ENCODE results near the gene SEC22A. TPM values are rescaled to one million over a fixed set of nuclear protein-coding genes. Genes with fewer than 3 reads are reported as not detected.

The SEC22A gene
- total and polyA plus RNA-seq, 2 donors (not counting 1 experiment from before 2014, with no cell fraction given): 15.6 to 19.3 TPM

DNA sequence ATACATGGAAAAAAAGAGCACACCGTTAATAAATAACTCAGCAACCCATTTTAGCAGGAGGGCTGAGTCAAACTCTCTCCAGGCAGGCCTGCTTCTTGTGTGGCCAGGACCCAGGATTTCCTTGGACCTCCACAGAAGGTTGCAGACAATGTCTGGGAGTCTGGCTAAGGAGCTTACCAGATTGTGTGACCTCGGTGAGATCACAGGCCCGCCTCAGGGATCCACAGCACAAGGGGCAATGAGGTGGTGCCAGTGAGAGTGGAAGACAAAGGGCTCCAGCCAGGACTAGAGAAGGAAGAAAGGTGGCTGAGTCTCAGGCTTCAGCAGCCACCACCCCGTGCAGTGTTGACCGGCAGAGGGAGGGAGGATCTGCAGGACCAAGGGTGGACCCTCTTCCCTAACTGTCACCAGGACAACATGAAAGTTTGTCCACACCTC, 32.2 kb upstream of the SEC22A start:
- peaks cover 0 to 3% (median 0%) of the 10 kb centered on the region in 3 donors for H3K9me3 ChIP-seq (ENCODE audit: control extremely low read depth in 1 of 3, control insufficient read depth in 2 of 3, insufficient read depth in 1 of 3, low read length in 2 of 3)
- no peak for ATAC-seq (ENCODE audit: low read depth)
- no peaks in the 10 kb centered on the region for H3K79me2 ChIP-seq (ENCODE audit: control insufficient read depth, insufficient read depth, low read length)
- whole genome bisulfite sequencing (ENCODE audit: insufficient coverage): 96% methylated on average over 3 of the region's 5 CpGs
- no peak overlapping the region for H3K27ac Mint-ChIP-seq
- no peak overlapping the region for H3K4me3 ChIP-seq (ENCODE audit: control extremely low read depth in 1 of 5, extremely low read depth in 1 of 5, insufficient read depth in 1 of 5, low read depth in 2 of 5, low read length in 4 of 5)
- H2AFZ ChIP-seq (ENCODE audit: insufficient read depth, low read depth, low read length, poor library complexity, severe bottlenecking): no peak overlapping the region
- ChIA-PET CTCF (no interaction called here), POLR2A (no interaction called here)
- H3K9ac ChIP-seq (ENCODE audit: low read length): no peak overlapping the region
- no peaks in the 10 kb centered on the region for H3K4me1 ChIP-seq (ENCODE audit: control insufficient read depth in 2 of 2, insufficient read depth in 2 of 2, low read length in 2 of 2)
- TF ChIP-seq EZH2 (IDR thresholded peaks at IDR 0.05; ENCODE audit: borderline replicate concordance, insufficient read depth, low read depth, low read length, poor library complexity, severe bottlenecking): no peak
- TF ChIP-seq, protein P1, sequence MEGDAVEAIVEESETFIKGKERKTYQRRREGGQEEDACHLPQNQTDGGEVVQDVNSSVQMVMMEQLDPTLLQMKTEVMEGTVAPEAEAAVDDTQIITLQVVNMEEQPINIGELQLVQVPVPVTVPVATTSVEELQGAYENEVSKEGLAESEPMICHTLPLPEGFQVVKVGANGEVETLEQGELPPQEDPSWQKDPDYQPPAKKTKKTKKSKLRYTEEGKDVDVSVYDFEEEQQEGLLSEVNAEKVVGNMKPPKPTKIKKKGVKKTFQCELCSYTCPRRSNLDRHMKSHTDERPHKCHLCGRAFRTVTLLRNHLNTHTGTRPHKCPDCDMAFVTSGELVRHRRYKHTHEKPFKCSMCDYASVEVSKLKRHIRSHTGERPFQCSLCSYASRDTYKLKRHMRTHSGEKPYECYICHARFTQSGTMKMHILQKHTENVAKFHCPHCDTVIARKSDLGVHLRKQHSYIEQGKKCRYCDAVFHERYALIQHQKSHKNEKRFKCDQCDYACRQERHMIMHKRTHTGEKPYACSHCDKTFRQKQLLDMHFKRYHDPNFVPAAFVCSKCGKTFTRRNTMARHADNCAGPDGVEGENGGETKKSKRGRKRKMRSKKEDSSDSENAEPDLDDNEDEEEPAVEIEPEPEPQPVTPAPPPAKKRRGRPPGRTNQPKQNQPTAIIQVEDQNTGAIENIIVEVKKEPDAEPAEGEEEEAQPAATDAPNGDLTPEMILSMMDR (IDR thresholded peaks at IDR 0.05): no peak
- H3K27me3 Mint-ChIP-seq: no peaks in the 10 kb centered on the region
- intact Hi-C loops (cut with micrococcal nuclease): no loop called here
- H3K4me1 Mint-ChIP-seq: no peaks in the 10 kb centered on the region
- no peaks in the 10 kb centered on the region for H3K27me3 ChIP-seq (replicated peaks in 1 of 4; ENCODE audit: control extremely low read depth in 1 of 4, control insufficient read depth in 3 of 4, insufficient read depth in 4 of 4, low read length in 3 of 4)
- H3K4me2 ChIP-seq (replicated peaks; ENCODE audit: low read depth, low read length, poor library complexity, severe bottlenecking): no peak overlapping the region
- H3K9me3 Mint-ChIP-seq (ENCODE audit: insufficient read depth): peaks cover 3% of the 10 kb centered on the region
- no peak for DNase-seq
- peaks cover 0 to 1% of the 10 kb centered on the region in 2 experiments for H3K36me3 ChIP-seq (replicated peaks in 1 of 2; ENCODE audit: control extremely low read depth in 1 of 2, control insufficient read depth in 1 of 2, extremely low read depth in 1 of 2, insufficient read depth in 2 of 2, low read length in 1 of 2)
- H3K4me3 Mint-ChIP-seq: no peak overlapping the region
- no peaks in the 10 kb centered on the region for H4K20me1 ChIP-seq (ENCODE audit: control insufficient read depth, insufficient read depth, low read length, poor library complexity, severe bottlenecking)
- H3K27ac ChIP-seq (ENCODE audit: low read length in 2 of 2): no peak overlapping the region

DNA sequence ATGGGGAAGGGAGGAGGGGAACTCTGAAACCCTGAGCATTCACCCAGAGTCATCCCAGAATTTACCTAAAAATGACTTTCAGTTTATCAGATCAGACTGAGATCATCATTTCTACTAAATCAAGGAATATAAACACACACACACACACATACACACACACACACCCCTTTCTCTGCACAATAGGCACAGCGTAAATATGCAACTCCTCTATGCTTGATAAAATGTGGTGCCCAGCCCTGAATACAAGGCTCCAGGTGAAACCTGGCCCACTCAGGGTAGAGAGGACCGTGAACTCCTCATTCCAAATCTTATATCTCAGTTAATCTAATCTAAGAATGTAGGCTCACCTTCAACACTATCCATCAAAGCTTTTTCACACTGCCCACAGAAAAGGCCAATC, 31.8 kb upstream of the SEC22A start:
- intact Hi-C loops (cut with micrococcal nuclease): no loop called here
- H3K27me3 Mint-ChIP-seq: no peaks in the 10 kb centered on the region
- no peaks in the 10 kb centered on the region for H3K36me3 ChIP-seq (replicated peaks in 1 of 2; ENCODE audit: control extremely low read depth in 1 of 2, control insufficient read depth in 1 of 2, extremely low read depth in 1 of 2, insufficient read depth in 2 of 2, low read length in 1 of 2)
- no peaks in the 10 kb centered on the region for H3K27me3 ChIP-seq (replicated peaks in 1 of 4; ENCODE audit: control extremely low read depth in 1 of 4, control insufficient read depth in 3 of 4, insufficient read depth in 4 of 4, low read length in 3 of 4)
- ATAC-seq (ENCODE audit: low read depth) (no peak), DNase-seq (no peak)
- no peak overlapping the region for H3K4me2 ChIP-seq (replicated peaks; ENCODE audit: low read depth, low read length, poor library complexity, severe bottlenecking)
- POLR2A ChIA-PET: no interaction called here
- TF ChIP-seq EZH2 (IDR thresholded peaks at IDR 0.05; ENCODE audit: borderline replicate concordance, insufficient read depth, low read depth, low read length, poor library complexity, severe bottlenecking): no peak
- TF ChIP-seq, protein P1 (IDR thresholded peaks at IDR 0.05): no peak
- peaks cover 2% of the 10 kb centered on the region for H3K9me3 Mint-ChIP-seq (ENCODE audit: insufficient read depth)
- no CpG with 5 or more reads among the region's 2 CpGs for WGBS (ENCODE audit: insufficient coverage)
- peaks cover 0 to 3% (median 0%) of the 10 kb centered on the region in 3 donors for H3K9me3 ChIP-seq (ENCODE audit: control extremely low read depth in 1 of 3, control insufficient read depth in 2 of 3, insufficient read depth in 1 of 3, low read length in 2 of 3)
- H3K4me3 Mint-ChIP-seq: no peak overlapping the region
- H3K79me2 ChIP-seq (ENCODE audit: control insufficient read depth, insufficient read depth, low read length): no peaks in the 10 kb centered on the region
- no peak overlapping the region for H3K4me3 ChIP-seq (ENCODE audit: control extremely low read depth in 1 of 5, extremely low read depth in 1 of 5, insufficient read depth in 1 of 5, low read depth in 2 of 5, low read length in 4 of 5)
- CTCF ChIA-PET: no interaction called here
- no peak overlapping the region for H2AFZ ChIP-seq (ENCODE audit: insufficient read depth, low read depth, low read length, poor library complexity, severe bottlenecking)
- no peaks in the 10 kb centered on the region for H3K4me1 ChIP-seq (ENCODE audit: control insufficient read depth in 2 of 2, insufficient read depth in 2 of 2, low read length in 2 of 2)
- no peaks in the 10 kb centered on the region for H4K20me1 ChIP-seq (ENCODE audit: control insufficient read depth, insufficient read depth, low read length, poor library complexity, severe bottlenecking)
- H3K9ac ChIP-seq (ENCODE audit: low read length): no peak overlapping the region
- no peak overlapping the region for H3K27ac ChIP-seq (ENCODE audit: low read length in 2 of 2)
- no peaks in the 10 kb centered on the region for H3K4me1 Mint-ChIP-seq
- no peak overlapping the region for H3K27ac Mint-ChIP-seq

All from B cell (primary cell).